ENCODE measurements around the gene TBX15. TPM values are rescaled to one million over a fixed set of nuclear protein-coding genes. Genes with fewer than 3 reads are reported as not detected.

The TBX15 gene
- total and polyA plus RNA-seq, 2 experiments from 2014 or later, result not detected

DNA sequence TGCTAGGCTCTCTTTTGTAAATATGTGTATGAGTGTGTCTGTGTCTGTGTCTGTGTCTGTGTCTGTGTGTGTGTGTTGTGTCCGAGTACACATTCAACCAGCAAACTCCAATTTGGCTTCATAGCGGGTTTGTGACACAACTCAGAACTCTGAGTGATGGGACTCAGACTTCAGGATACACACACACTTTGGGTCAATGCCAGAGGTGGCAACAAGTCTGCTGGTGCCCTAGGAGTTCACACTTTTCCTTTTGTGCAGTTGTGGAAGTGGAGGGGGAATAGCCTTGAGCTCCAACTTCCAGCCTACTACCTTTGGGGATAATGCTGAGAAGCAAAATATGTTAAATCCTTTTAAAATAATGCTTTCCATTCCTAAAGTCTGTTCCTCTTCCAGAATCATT, 16.6 kb upstream of the TBX15 start:
- H3K4me3 ChIP-seq, result no peak overlapping the region
- no peaks in the 10 kb centered on the region for H3K36me3 ChIP-seq
- no peak for DNase-seq (ENCODE audit: low read depth in 1 of 2, low spot score in 1 of 2)
- H3K27ac ChIP-seq, result no peak overlapping the region
- no peaks in the 10 kb centered on the region for H3K9me3 ChIP-seq (ENCODE audit: low read depth)
- H3K4me1 ChIP-seq (ENCODE audit: low read depth), result no peaks in the 10 kb centered on the region
- TF ChIP-seq, protein P1, sequence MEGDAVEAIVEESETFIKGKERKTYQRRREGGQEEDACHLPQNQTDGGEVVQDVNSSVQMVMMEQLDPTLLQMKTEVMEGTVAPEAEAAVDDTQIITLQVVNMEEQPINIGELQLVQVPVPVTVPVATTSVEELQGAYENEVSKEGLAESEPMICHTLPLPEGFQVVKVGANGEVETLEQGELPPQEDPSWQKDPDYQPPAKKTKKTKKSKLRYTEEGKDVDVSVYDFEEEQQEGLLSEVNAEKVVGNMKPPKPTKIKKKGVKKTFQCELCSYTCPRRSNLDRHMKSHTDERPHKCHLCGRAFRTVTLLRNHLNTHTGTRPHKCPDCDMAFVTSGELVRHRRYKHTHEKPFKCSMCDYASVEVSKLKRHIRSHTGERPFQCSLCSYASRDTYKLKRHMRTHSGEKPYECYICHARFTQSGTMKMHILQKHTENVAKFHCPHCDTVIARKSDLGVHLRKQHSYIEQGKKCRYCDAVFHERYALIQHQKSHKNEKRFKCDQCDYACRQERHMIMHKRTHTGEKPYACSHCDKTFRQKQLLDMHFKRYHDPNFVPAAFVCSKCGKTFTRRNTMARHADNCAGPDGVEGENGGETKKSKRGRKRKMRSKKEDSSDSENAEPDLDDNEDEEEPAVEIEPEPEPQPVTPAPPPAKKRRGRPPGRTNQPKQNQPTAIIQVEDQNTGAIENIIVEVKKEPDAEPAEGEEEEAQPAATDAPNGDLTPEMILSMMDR (IDR thresholded peaks at IDR 0.05; ENCODE audit: low read depth, low read length), result no peak
- peaks cover 100% of the 10 kb centered on the region for H3K27me3 ChIP-seq

DNA sequence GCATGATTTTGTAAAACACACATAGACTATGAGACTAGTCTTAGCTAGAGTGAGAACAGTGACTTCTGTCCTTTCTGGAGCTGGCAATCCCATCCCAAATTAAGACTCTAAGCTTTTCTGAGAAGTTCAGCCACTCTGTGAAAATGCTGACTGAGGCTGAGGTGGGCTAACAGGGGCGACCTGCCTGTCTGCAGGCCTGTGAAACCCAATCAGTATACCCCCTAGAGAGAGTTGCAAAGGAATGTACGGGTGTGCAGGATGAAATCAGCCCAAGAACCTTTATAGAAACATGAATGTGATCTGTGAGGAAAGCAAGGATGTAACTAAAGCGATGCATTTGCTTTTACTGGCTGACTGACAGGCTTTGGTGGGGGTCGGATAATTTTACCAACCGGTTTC, 16.0 kb upstream of the TBX15 start:
- Histone ChIP-seq H3K36me3 (no peaks in the 10 kb centered on the region), H3K9me3 (ENCODE audit: low read depth) (no peaks in the 10 kb centered on the region), H3K4me3 (no peak overlapping the region), H3K27ac (no peak overlapping the region), H3K27me3 (peaks cover 100% of the 10 kb centered on the region), H3K4me1 (ENCODE audit: low read depth) (no peaks in the 10 kb centered on the region)
- DNase-seq (ENCODE audit: low read depth in 1 of 2, low spot score in 1 of 2), result no peak
- TF ChIP-seq, protein P1 (IDR thresholded peaks at IDR 0.05; ENCODE audit: low read depth, low read length), result no peak

- no peaks in the 10 kb centered on the region for H3K9me3 ChIP-seq (ENCODE audit: low read depth)
- no peaks in the 10 kb centered on the region for H3K4me1 ChIP-seq (ENCODE audit: low read depth)
- DNase-seq (ENCODE audit: low read depth in 1 of 2, low spot score in 1 of 2), result no peak
- H3K27ac ChIP-seq, result no peak overlapping the region
- TF ChIP-seq, protein P1 (IDR thresholded peaks at IDR 0.05; ENCODE audit: low read depth, low read length), result no peak
- no peak overlapping the region for H3K4me3 ChIP-seq
- H3K36me3 ChIP-seq, result no peaks in the 10 kb centered on the region
- peaks cover 100% of the 10 kb centered on the region for H3K27me3 ChIP-seq
These were observed 15.4 kb upstream of the TBX15 start for GRCh38 chr1:119003413-119004128.

GRCh38 chr1:119002028-119002686, 14.0 kb upstream of the TBX15 start:
- no peaks in the 10 kb centered on the region for H3K4me1 ChIP-seq (ENCODE audit: low read depth)
- peak in 1 of 2 donors; percentile 90 for DNase-seq (ENCODE audit: low read depth in 1 of 2, low spot score in 1 of 2)
- TF ChIP-seq, protein P1 (IDR thresholded peaks at IDR 0.05; ENCODE audit: low read depth, low read length), result no peak
- no peaks in the 10 kb centered on the region for H3K36me3 ChIP-seq
- peaks cover 100% of the 10 kb centered on the region for H3K27me3 ChIP-seq
- no peaks in the 10 kb centered on the region for H3K9me3 ChIP-seq (ENCODE audit: low read depth)
- H3K27ac ChIP-seq, result no peak overlapping the region
- H3K4me3 ChIP-seq, result no peak overlapping the region

DNA sequence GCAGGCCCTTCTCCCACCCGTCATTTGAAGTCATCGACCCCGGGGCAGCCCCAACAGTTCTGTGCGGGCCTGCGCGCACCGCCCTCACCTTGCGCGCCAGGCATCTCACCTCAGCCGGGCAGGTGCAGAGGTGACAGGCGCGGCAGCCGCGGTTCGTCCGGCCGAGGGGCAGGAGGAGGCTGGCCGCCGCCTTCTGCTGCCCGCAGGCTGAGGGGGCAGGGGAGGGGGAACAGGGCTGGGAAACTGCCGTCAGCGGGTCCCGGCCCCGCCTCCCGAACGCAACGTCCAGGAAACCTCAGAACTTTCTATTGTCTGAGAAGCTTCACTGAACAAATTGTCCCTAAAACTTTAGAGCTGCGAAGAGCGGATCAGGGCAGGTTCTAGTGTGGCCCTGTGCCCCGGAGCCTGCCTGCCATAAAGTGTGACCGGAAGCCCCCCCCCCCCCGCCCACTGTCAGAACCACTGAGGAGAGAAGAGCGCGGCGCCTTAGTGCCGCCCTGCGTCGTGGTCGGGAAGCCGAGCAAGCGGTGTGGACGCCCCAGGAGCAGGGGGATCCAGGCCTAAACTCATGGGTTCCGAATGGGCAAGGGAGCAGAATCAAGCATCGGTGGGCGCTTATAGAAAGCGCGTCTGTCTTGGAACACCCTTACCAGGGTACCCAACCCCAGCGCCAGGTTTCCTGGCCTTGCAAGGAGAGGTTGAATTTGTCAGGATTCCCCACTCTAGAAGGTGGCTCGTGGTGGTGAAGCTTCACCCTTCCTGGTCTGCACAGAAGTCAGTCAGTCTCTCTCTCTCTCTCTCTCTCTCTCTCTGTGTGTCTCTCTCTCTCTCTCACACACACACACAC, 13.3 kb upstream of the TBX15 start:
- H3K27me3 ChIP-seq, result peaks cover 100% of the 10 kb centered on the region
- no peaks in the 10 kb centered on the region for H3K36me3 ChIP-seq
- TF ChIP-seq, protein P1 (IDR thresholded peaks at IDR 0.05; ENCODE audit: low read depth, low read length), result no peak
- H3K4me1 ChIP-seq (ENCODE audit: low read depth), result no peaks in the 10 kb centered on the region
- H3K27ac ChIP-seq, result no peak overlapping the region
- peak in 1 of 2 donors; percentile 49 for DNase-seq (ENCODE audit: low read depth in 1 of 2, low spot score in 1 of 2)
- H3K4me3 ChIP-seq, result no peak overlapping the region
- no peaks in the 10 kb centered on the region for H3K9me3 ChIP-seq (ENCODE audit: low read depth)
